Hepatocyte (in vitro differentiated cells): ENCODE data around the gene CELF4.

Source experiments
- CTCF ChIP-seq: fragments of 200-600 bp; sonication (generic); IDR thresholded peaks from 2 replicates; pipeline ENCODE4 v1.5.1; 2016; ENCODE audit warnings: antibody characterized with exemption, mild to moderate bottlenecking; ENCODE audit not compliant: poor library complexity
- EZH2 ChIP-seq: fragments of 200-600 bp; sonication (generic); IDR thresholded peaks from 2 replicates; pipeline ENCODE4 v1.6.1; 2016; ENCODE audit warnings: antibody characterized with exemption, mild to moderate bottlenecking, borderline replicate concordance

GRCh38 chr18:37309861-37310260 is 255.7 kb downstream of the CELF4 start:
- TF ChIP-seq EZH2 (no peak), CTCF (no peak)
